ENCODE measurements around the gene ATP5IF1. TPM values are rescaled to one million over a fixed set of nuclear protein-coding genes. Genes with fewer than 3 reads are reported as not detected.

The ATP5IF1 gene
- total and polyA plus RNA-seq, 2 of the 13 experiments (the other 11 are each of a cell fraction or from before 2014, with no cell fraction given) = 97.7 to 131 TPM

- no peak for FAIRE-seq
- no peak overlapping the region for H2AFZ ChIP-seq (ENCODE audit: low read length)
- ChIA-PET CTCF (ENCODE audit: low intra/inter-chr PET ratio, low total read pairs) (no interaction called here), POLR2A (interaction anchor here (0.9 to 2.8 kb wide), 10 partner anchors 9 to 109 kb away, joined by 3 to 12 read pairs (median 4); partner anchors contain the start of genes ATP5IF1, MED18 and PHACTR4)
- H3K4me1 ChIP-seq (ENCODE audit: insufficient read depth, low read length) = peaks cover 64% of the 10 kb centered on the region
- ATAC-seq = peak; percentile 29
- H3K27ac ChIP-seq (ENCODE audit: extremely low read length, insufficient read depth, low read length) = peak overlapping the region; percentile 70
- peaks cover 0 to 1% of the 10 kb centered on the region in 2 experiments; a peak in 1 of 5 replicates for H3K27me3 ChIP-seq (ENCODE audit: control insufficient read depth in 1 of 2, insufficient read depth in 2 of 2, low read length in 2 of 2)
- H3K9ac ChIP-seq (ENCODE audit: insufficient read depth, low read depth, low read length) = peak overlapping the region; percentile 92
- H4K20me1 ChIP-seq (ENCODE audit: insufficient read depth, low read length) = peaks cover 40% of the 10 kb centered on the region
- peaks cover 0 to 2% of the 10 kb centered on the region in 2 experiments; a peak in 1 of 5 replicates for H3K36me3 ChIP-seq (replicated peaks in 1 of 2; ENCODE audit: control insufficient read depth in 1 of 2, insufficient read depth in 2 of 2, low read length in 2 of 2)
- peaks cover 53% of the 10 kb centered on the region for H3K79me2 ChIP-seq (ENCODE audit: insufficient read depth, low read length)
- WGBS (ENCODE audit: low lambda C conversion rate) = 6% methylated on average over 15 of the region's 66 CpGs
- no peak for DNase-seq (ENCODE audit: low spot score)
- H3K4me2 ChIP-seq (ENCODE audit: low read depth, low read length) = peak overlapping the region; percentile 97
- no TSS peak for BruUV-seq (replicated peaks)
- intact Hi-C loops (cut with micrococcal nuclease; ENCODE audit: unreplicated experiment) = loop anchor here (10.0 kb wide), 1 partner anchor 65 kb away; the partner anchor contains the start of gene MED18
- no peaks in the 10 kb centered on the region for H3K9me3 ChIP-seq (ENCODE audit: low read length)
- in situ Hi-C loops (cut with HindIII; ENCODE audit: extremely low pct_ligation_motif_present, low pct_unique_long_range_greater_than_20kb) = no loop called here
- H3K4me3 ChIP-seq (replicated peaks in 1 of 3; ENCODE audit: insufficient read depth in 1 of 3, low read depth in 2 of 3, low read length in 3 of 3) = peak overlapping the region; percentile 98 to 99 (median 99)
- TF ChIP-seq ZNF180 (CRISPR knock-in tag; IDR thresholded peaks at IDR 0.05; ENCODE audit: borderline replicate concordance, low read depth) = no peak
- TF ChIP-seq, protein P1, sequence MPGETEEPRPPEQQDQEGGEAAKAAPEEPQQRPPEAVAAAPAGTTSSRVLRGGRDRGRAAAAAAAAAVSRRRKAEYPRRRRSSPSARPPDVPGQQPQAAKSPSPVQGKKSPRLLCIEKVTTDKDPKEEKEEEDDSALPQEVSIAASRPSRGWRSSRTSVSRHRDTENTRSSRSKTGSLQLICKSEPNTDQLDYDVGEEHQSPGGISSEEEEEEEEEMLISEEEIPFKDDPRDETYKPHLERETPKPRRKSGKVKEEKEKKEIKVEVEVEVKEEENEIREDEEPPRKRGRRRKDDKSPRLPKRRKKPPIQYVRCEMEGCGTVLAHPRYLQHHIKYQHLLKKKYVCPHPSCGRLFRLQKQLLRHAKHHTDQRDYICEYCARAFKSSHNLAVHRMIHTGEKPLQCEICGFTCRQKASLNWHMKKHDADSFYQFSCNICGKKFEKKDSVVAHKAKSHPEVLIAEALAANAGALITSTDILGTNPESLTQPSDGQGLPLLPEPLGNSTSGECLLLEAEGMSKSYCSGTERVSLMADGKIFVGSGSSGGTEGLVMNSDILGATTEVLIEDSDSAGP (CRISPR knock-in tag; IDR thresholded peaks at IDR 0.05; ENCODE audit: borderline replicate concordance) = 0 out of 2 replicates have a peak, but pooled peaks have one; percentile 11
- peak; percentile 7; the same call in 1 of the 2 replicates for TF ChIP-seq TARDBP (CRISPR knock-in tag; IDR thresholded peaks at IDR 0.05)
- no peak for TF ChIP-seq HMG20A (CRISPR knock-in tag; IDR thresholded peaks at IDR 0.05; ENCODE audit: borderline replicate concordance)
- no peak for TF ChIP-seq NR2F1 (CRISPR knock-in tag; IDR thresholded peaks at IDR 0.05)
- TF ChIP-seq ZSCAN21 (CRISPR knock-in tag; IDR thresholded peaks at IDR 0.05; ENCODE audit: borderline replicate concordance) = 0 out of 2 replicates have a peak, but pooled peaks have one; percentile 10
- TF ChIP-seq PHF8 (CRISPR knock-in tag; IDR thresholded peaks at IDR 0.05) = 0 out of 2 replicates have a peak, but pooled peaks have one; percentile 0
- TF ChIP-seq, protein P2, sequence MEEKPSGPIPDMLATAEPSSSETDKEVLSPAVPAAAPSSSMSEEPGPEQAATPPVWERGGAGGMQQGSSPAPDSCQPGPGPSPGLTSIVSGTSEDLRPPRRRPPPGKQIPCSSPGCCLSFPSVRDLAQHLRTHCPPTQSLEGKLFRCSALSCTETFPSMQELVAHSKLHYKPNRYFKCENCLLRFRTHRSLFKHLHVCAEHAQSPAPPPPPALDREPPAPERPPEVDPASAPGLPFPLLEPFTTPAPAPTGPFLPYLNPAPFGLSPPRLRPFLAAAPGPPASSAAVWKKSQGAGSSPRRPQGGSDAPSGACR (CRISPR knock-in tag; IDR thresholded peaks at IDR 0.05) = 0 out of 2 replicates have a peak, but pooled peaks have one; percentile 11
- TF ChIP-seq SP5 (CRISPR knock-in tag; IDR thresholded peaks at IDR 0.05; ENCODE audit: borderline replicate concordance, low read depth) = 0 out of 2 replicates have a peak, but pooled peaks have one; percentile 31
- no peak for TF ChIP-seq ZNF740 (CRISPR knock-in tag; IDR thresholded peaks at IDR 0.05)
- TF ChIP-seq ELF1 (CRISPR knock-in tag; IDR thresholded peaks at IDR 0.05) = peak; percentile 11; the same call in 1 of the 2 replicates
- TF ChIP-seq ZNF556 (CRISPR knock-in tag; IDR thresholded peaks at IDR 0.05; ENCODE audit: borderline replicate concordance) = peak; percentile 12; the same call in 1 of the 2 replicates
- peak in 1 of 2 experiments; percentile 90; a peak in 2 of 4 replicates for TF ChIP-seq ATF4 (CRISPR knock-in tag; IDR thresholded peaks at IDR 0.05)
- TF ChIP-seq E2F1 (CRISPR knock-in tag; IDR thresholded peaks at IDR 0.05) = no peak
- no peak for TF ChIP-seq RAD51 (IDR thresholded peaks at IDR 0.05; ENCODE audit: borderline replicate concordance)
- TF ChIP-seq, protein P3, sequence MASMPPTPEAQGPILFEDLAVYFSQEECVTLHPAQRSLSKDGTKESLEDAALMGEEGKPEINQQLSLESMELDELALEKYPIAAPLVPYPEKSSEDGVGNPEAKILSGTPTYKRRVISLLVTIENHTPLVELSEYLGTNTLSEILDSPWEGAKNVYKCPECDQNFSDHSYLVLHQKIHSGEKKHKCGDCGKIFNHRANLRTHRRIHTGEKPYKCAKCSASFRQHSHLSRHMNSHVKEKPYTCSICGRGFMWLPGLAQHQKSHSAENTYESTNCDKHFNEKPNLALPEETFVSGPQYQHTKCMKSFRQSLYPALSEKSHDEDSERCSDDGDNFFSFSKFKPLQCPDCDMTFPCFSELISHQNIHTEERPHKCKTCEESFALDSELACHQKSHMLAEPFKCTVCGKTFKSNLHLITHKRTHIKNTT (CRISPR knock-in tag; IDR thresholded peaks at IDR 0.05) = no peak
Observed at GRCh38 chr1:28259934-28260802, 24.2 kb downstream of the ATP5IF1 start.

Data from HepG2 (cell line).